Measurements from ENCODE around the gene CAMK4. TPM values are rescaled to one million over a fixed set of nuclear protein-coding genes. Genes with fewer than 3 reads are reported as not detected.

CAMK4 gene
- polyA plus RNA-seq (2012; ENCODE audit: low read depth, missing spikeins) = 19.3 TPM

GRCh38 chr5:111223787-111224560 is at the start of gene CAMK4:
Gene CAMK4, plus strand, starts transcription at chr5:111224384. Its CDS starts 100 bp downstream, at chr5:111224484.
- FAIRE-seq = peak; percentile 97

GRCh38 chr5:111183064-111183463 is 41.1 kb upstream of the CAMK4 start:
- no peak for DNase-seq (ENCODE audit: insufficient read length, low spot score)
- no peak for FAIRE-seq
- TF ChIP-seq POU2F2 (IDR thresholded peaks at IDR 0.05; ENCODE audit: low read depth, low read length) (no peak), TAF1 (IDR thresholded peaks at IDR 0.05; ENCODE audit: low read depth, low read length) (no peak), SPI1 (IDR thresholded peaks at IDR 0.05; ENCODE audit: low read depth, low read length) (no peak), PAX5 (IDR thresholded peaks at IDR 0.05; ENCODE audit: insufficient read depth, low read length, severe bottlenecking) (no peak), POLR2A (IDR thresholded peaks at IDR 0.05; ENCODE audit: low read depth, low read length) (no peak), POLR2AphosphoS5 (IDR thresholded peaks at IDR 0.05; ENCODE audit: low read depth, low read length) (no peak)

More at GRCh38 chr5:111223787-111224560, at the start of gene CAMK4:
- TF ChIP-seq POLR2A (IDR thresholded peaks at IDR 0.05; ENCODE audit: low read depth, low read length) (no peak), POLR2AphosphoS5 (IDR thresholded peaks at IDR 0.05; ENCODE audit: low read depth, low read length) (0 out of 2 replicates have a peak, but pooled peaks have one; percentile 37), PAX5 (IDR thresholded peaks at IDR 0.05; ENCODE audit: insufficient read depth, low read length, severe bottlenecking) (peak; percentile 54)
- DNase-seq (ENCODE audit: insufficient read length, low spot score) = peak; percentile 69

GRCh38 chr5:111187079-111187478 is 37.1 kb upstream of the CAMK4 start:
- TF ChIP-seq POLR2A (IDR thresholded peaks at IDR 0.05; ENCODE audit: low read depth, low read length) = no peak
- TF ChIP-seq SPI1 (IDR thresholded peaks at IDR 0.05; ENCODE audit: low read depth, low read length) = no peak
- no peak for TF ChIP-seq TAF1 (IDR thresholded peaks at IDR 0.05; ENCODE audit: low read depth, low read length)
- TF ChIP-seq PAX5 (IDR thresholded peaks at IDR 0.05; ENCODE audit: insufficient read depth, low read length, severe bottlenecking) = no peak
- TF ChIP-seq POLR2AphosphoS5 (IDR thresholded peaks at IDR 0.05; ENCODE audit: low read depth, low read length) = no peak
- TF ChIP-seq POU2F2 (IDR thresholded peaks at IDR 0.05; ENCODE audit: low read depth, low read length) = no peak
- DNase-seq (ENCODE audit: insufficient read length, low spot score) (no peak), FAIRE-seq (no peak)

- DNase-seq (ENCODE audit: insufficient read length, low spot score) (no peak), FAIRE-seq (no peak)
- TF ChIP-seq TAF1 (IDR thresholded peaks at IDR 0.05; ENCODE audit: low read depth, low read length) = no peak
These were observed 30.1 kb upstream of the CAMK4 start for GRCh38 chr5:111194053-111194452.

- DNase-seq (ENCODE audit: insufficient read length, low spot score) (no peak), FAIRE-seq (no peak)
- no peak for TF ChIP-seq SPI1 (IDR thresholded peaks at IDR 0.05; ENCODE audit: low read depth, low read length)
- no peak for TF ChIP-seq TAF1 (IDR thresholded peaks at IDR 0.05; ENCODE audit: low read depth, low read length)
- TF ChIP-seq POLR2AphosphoS5 (IDR thresholded peaks at IDR 0.05; ENCODE audit: low read depth, low read length) = no peak
- TF ChIP-seq POLR2A (IDR thresholded peaks at IDR 0.05; ENCODE audit: low read depth, low read length) = no peak
- TF ChIP-seq POU2F2 (IDR thresholded peaks at IDR 0.05; ENCODE audit: low read depth, low read length) = no peak
- TF ChIP-seq PAX5 (IDR thresholded peaks at IDR 0.05; ENCODE audit: insufficient read depth, low read length, severe bottlenecking) = no peak
These were observed 29.3 kb upstream of the CAMK4 start for GRCh38 chr5:111194925-111195324.

- TF ChIP-seq SPI1 (IDR thresholded peaks at IDR 0.05; ENCODE audit: low read depth, low read length) (no peak), POLR2AphosphoS5 (IDR thresholded peaks at IDR 0.05; ENCODE audit: low read depth, low read length) (no peak), PAX5 (IDR thresholded peaks at IDR 0.05; ENCODE audit: insufficient read depth, low read length, severe bottlenecking) (no peak), POU2F2 (IDR thresholded peaks at IDR 0.05; ENCODE audit: low read depth, low read length) (no peak), TAF1 (IDR thresholded peaks at IDR 0.05; ENCODE audit: low read depth, low read length) (no peak), POLR2A (IDR thresholded peaks at IDR 0.05; ENCODE audit: low read depth, low read length) (no peak)
- FAIRE-seq = no peak
- DNase-seq (ENCODE audit: insufficient read length, low spot score) = no peak
These were observed 26.7 kb upstream of the CAMK4 start for GRCh38 chr5:111197523-111197922.

- DNase-seq (ENCODE audit: insufficient read length, low spot score) (no peak), FAIRE-seq (peak; percentile 41)
- no peak for TF ChIP-seq PAX5 (IDR thresholded peaks at IDR 0.05; ENCODE audit: insufficient read depth, low read length, severe bottlenecking)
- TF ChIP-seq TAF1 (IDR thresholded peaks at IDR 0.05; ENCODE audit: low read depth, low read length) = no peak
- TF ChIP-seq POLR2A (IDR thresholded peaks at IDR 0.05; ENCODE audit: low read depth, low read length) = no peak
- TF ChIP-seq POU2F2 (IDR thresholded peaks at IDR 0.05; ENCODE audit: low read depth, low read length) = no peak
These were observed 25.8 kb upstream of the CAMK4 start for GRCh38 chr5:111198281-111198966.

- FAIRE-seq (peak; percentile 80), DNase-seq (ENCODE audit: insufficient read length, low spot score) (no peak)
- TF ChIP-seq SPI1 (IDR thresholded peaks at IDR 0.05; ENCODE audit: low read depth, low read length) (peak; percentile 21; the same call in 1 of the 2 replicates), POLR2AphosphoS5 (IDR thresholded peaks at IDR 0.05; ENCODE audit: low read depth, low read length) (no peak), TAF1 (IDR thresholded peaks at IDR 0.05; ENCODE audit: low read depth, low read length) (no peak)
These were observed 23.4 kb upstream of the CAMK4 start for GRCh38 chr5:111200828-111201227.

GRCh38 chr5:111201705-111202104 is 22.5 kb upstream of the CAMK4 start:
- peak; percentile 9 for FAIRE-seq
- DNase-seq (ENCODE audit: insufficient read length, low spot score) = no peak
- TF ChIP-seq SPI1 (IDR thresholded peaks at IDR 0.05; ENCODE audit: low read depth, low read length) (peak; percentile 56; the same call in 1 of the 2 replicates), PAX5 (IDR thresholded peaks at IDR 0.05; ENCODE audit: insufficient read depth, low read length, severe bottlenecking) (no peak)

- TF ChIP-seq PAX5 (IDR thresholded peaks at IDR 0.05; ENCODE audit: insufficient read depth, low read length, severe bottlenecking) (no peak), POLR2AphosphoS5 (IDR thresholded peaks at IDR 0.05; ENCODE audit: low read depth, low read length) (no peak), TAF1 (IDR thresholded peaks at IDR 0.05; ENCODE audit: low read depth, low read length) (no peak), POU2F2 (IDR thresholded peaks at IDR 0.05; ENCODE audit: low read depth, low read length) (no peak), SPI1 (IDR thresholded peaks at IDR 0.05; ENCODE audit: low read depth, low read length) (no peak), POLR2A (IDR thresholded peaks at IDR 0.05; ENCODE audit: low read depth, low read length) (no peak)
- FAIRE-seq (peak; percentile 33), DNase-seq (ENCODE audit: insufficient read length, low spot score) (no peak)
These were observed 12.8 kb upstream of the CAMK4 start for GRCh38 chr5:111211341-111211740.

All from GM12891 (cell line).